ENCODE measurements around the gene DGKE. TPM values are rescaled to one million over a fixed set of nuclear protein-coding genes. Genes with fewer than 3 reads are reported as not detected.

DGKE gene
- total RNA-seq, 4 donors from 2014 or later, result 7.2 to 21.7 (median 14.7) TPM

DNA sequence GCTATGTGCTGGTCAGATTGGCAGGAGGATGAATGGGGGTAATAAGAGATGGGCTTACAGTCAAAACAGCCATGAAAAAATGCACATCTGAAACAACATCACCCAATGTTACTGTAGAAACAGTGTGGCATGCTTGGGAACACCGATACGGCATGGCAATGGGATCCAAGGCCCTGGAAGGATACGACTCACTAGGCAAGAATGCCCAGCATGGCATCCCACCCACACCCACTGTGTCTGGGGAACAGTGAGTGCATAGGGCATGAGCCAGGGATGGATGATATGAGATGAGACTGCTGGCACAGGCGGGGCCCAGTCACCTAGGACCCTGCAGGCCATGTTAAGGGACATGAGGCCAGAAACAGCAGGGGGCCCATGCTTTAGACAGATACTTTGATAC is 68.4 kb downstream of the DGKE start:
- Histone ChIP-seq H3K9me3 (no peaks in the 10 kb centered on the region), H3K36me3 (peaks cover 43 to 67% of the 10 kb centered on the region in 2 donors), H3K4me3 (replicated peaks in 1 of 3) (no peak overlapping the region), H3K27ac (no peak overlapping the region), H3K4me1 (no peaks in the 10 kb centered on the region), H3K27me3 (no peaks in the 10 kb centered on the region)
- 90 to 93% methylated on average over 4 of the region's 4 CpGs for WGBS, 2 donors
- intact Hi-C loops (cut with DNase I), result no loop called here
- TF ChIP-seq, protein P1, sequence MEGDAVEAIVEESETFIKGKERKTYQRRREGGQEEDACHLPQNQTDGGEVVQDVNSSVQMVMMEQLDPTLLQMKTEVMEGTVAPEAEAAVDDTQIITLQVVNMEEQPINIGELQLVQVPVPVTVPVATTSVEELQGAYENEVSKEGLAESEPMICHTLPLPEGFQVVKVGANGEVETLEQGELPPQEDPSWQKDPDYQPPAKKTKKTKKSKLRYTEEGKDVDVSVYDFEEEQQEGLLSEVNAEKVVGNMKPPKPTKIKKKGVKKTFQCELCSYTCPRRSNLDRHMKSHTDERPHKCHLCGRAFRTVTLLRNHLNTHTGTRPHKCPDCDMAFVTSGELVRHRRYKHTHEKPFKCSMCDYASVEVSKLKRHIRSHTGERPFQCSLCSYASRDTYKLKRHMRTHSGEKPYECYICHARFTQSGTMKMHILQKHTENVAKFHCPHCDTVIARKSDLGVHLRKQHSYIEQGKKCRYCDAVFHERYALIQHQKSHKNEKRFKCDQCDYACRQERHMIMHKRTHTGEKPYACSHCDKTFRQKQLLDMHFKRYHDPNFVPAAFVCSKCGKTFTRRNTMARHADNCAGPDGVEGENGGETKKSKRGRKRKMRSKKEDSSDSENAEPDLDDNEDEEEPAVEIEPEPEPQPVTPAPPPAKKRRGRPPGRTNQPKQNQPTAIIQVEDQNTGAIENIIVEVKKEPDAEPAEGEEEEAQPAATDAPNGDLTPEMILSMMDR (IDR thresholded peaks at IDR 0.05), result no peak
- TF ChIP-seq POLR2A (IDR thresholded peaks at IDR 0.05), result no peak
- DNase-seq, result no peak

DNA sequence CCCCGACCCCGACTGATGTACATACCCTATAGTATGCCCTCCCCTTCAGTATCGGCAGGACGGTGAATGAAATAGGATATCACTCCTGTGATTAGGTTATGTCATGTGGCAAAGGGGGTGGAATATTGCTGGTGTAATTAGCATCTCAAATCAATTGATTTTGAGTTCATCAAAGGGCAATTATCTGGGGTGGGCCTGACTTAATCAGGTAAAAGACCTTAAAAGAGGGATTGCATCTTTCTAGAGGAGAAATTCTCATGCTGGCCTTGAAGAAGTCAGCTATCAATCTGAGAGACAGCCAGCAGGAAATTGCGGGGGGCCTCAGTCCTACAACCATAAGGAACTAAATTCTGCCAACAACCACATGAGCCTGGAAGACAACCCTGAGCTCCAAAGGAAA is 69.6 kb downstream of the DGKE start:
- Histone ChIP-seq H3K9me3 (no peaks in the 10 kb centered on the region), H3K27ac (no peak overlapping the region), H3K27me3 (no peaks in the 10 kb centered on the region), H3K36me3 (peaks cover 40 to 73% of the 10 kb centered on the region in 2 donors), H3K4me1 (peaks cover 0 to under 1% of the 10 kb centered on the region in 2 donors), H3K4me3 (replicated peaks in 1 of 3) (no peak overlapping the region)
- 87 to 93% methylated on average over 5 of the region's 5 CpGs for WGBS, 2 donors
- TF ChIP-seq POLR2A (IDR thresholded peaks at IDR 0.05), result no peak
- TF ChIP-seq, protein P1 (IDR thresholded peaks at IDR 0.05), result no peak
- DNase-seq, result no peak
- intact Hi-C loops (cut with DNase I), result no loop called here

DNA sequence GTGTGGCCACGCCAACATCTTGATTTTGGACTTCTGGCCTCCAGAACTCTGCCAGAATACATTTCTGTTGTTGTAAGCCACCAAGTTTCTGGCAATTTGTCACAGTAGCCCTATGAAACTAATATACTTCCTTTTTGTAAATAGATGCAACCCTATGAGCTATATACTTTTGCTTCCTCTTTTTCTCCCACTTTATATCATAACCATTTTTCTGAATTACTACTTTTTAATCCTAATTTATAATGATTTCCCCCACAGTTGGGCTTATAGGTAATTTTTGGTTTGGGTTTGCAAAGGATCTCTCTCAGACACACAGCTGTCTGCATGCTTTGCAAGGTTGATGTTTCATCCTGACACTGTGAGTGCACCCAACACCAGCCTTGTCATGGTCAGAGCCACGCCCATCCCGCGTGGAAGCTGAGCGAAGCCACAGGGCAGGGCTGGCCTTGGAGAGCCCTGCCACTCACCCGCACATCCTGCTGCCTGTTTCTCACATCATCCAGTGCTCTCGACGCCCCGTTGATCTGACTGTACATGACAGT is 74.1 kb downstream of the DGKE start:
- Histone ChIP-seq H3K27ac (no peak overlapping the region), H3K4me1 (peaks cover 13 to 39% of the 10 kb centered on the region in 2 donors), H3K36me3 (peaks cover 28 to 39% of the 10 kb centered on the region in 2 donors), H3K9me3 (no peaks in the 10 kb centered on the region), H3K27me3 (no peaks in the 10 kb centered on the region), H3K4me3 (replicated peaks in 1 of 3) (no peak overlapping the region)
- TF ChIP-seq, protein P1 (IDR thresholded peaks at IDR 0.05), result no peak
- TF ChIP-seq POLR2A (IDR thresholded peaks at IDR 0.05), result no peak
- intact Hi-C loops (cut with DNase I), result no loop called here
- DNase-seq, result peak in 1 of 2 donors; percentile 17
- WGBS, 2 donors, result 78 to 81% methylated on average over 9 of the region's 9 CpGs

GRCh38 chr17:56909742-56910508 is 76.0 kb downstream of the DGKE start:
- DNase-seq, result no peak
- Histone ChIP-seq H3K4me3 (replicated peaks in 1 of 3) (no peak overlapping the region), H3K4me1 (peaks cover 21 to 43% of the 10 kb centered on the region in 2 donors), H3K36me3 (peaks cover 11 to 20% of the 10 kb centered on the region in 2 donors), H3K27me3 (no peaks in the 10 kb centered on the region), H3K27ac (peak overlapping the region in 2 of 3 donors; percentile 43 to 49), H3K9me3 (no peaks in the 10 kb centered on the region)
- intact Hi-C loops (cut with DNase I), result no loop called here
- no peak for TF ChIP-seq POLR2A (IDR thresholded peaks at IDR 0.05)
- TF ChIP-seq, protein P1 (IDR thresholded peaks at IDR 0.05), result no peak
- WGBS, 2 donors, result 63 to 81% methylated on average over 6 of the region's 6 CpGs
